ENCODE data around the gene FBP1. TPM values are rescaled to one million over a fixed set of nuclear protein-coding genes. Genes with fewer than 3 reads are reported as not detected.

The FBP1 gene
- total and polyA plus RNA-seq, 2 donors (not counting 1 experiment from before 2014, with no cell fraction given) = not detected

DNA sequence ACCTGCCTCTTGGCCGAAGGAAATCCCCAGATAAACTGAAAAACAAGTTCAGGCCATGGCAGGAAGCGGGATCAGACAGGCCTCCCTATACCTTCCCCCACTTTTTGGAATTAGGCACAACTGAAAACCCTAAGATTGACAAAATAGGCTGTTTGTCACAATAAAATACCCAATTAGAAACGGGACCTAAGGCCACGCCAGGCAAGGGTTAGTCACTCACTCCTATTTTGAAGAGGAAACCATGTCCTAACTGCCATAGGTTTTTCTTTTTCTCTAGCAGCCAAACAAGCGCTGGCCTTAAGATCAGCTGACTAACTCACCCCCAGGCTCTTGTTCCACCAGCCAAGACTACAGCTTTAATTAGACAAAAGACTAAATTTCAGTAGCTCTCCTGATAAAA, 57.6 kb downstream of the FBP1 start:
- Histone ChIP-seq H3K4me2 (ENCODE audit: extremely low read depth, insufficient read depth, low read length) (no peak overlapping the region), H4K20me1 (ENCODE audit: control insufficient read depth, extremely low read depth, insufficient read depth, low read length) (no peaks in the 10 kb centered on the region), H3K9ac (ENCODE audit: insufficient read depth, low read length) (no peak overlapping the region), H3K27ac (ENCODE audit: insufficient read depth, low read length) (no peak overlapping the region), H3K4me1 (ENCODE audit: control insufficient read depth, extremely low read depth, insufficient read depth, low read length) (no peaks in the 10 kb centered on the region), H3K36me3 (ENCODE audit: control insufficient read depth, insufficient read depth, low read length) (no peaks in the 10 kb centered on the region), H3K9me3 (ENCODE audit: control insufficient read depth, insufficient read depth, low read depth, low read length) (no peaks in the 10 kb centered on the region), H3K4me3 (replicated peaks in 1 of 4; ENCODE audit: control extremely low read depth in 1 of 4, insufficient read depth in 1 of 4, low read depth in 3 of 4, low read length in 4 of 4) (no peak overlapping the region), H3K79me2 (ENCODE audit: control insufficient read depth, insufficient read depth, low read length) (no peaks in the 10 kb centered on the region), H2AFZ (ENCODE audit: low read length) (no peak overlapping the region), H3K27me3 (ENCODE audit: control insufficient read depth, insufficient read depth, low read length) (no peaks in the 10 kb centered on the region)
- no peak for TF ChIP-seq CTCF (conservative IDR thresholded peaks at IDR 0.05 in 1 of 2, IDR thresholded peaks at IDR 0.05 in 1 of 2; ENCODE audit: low read depth in 1 of 2, low read length in 2 of 2)
- TF ChIP-seq EZH2 (IDR thresholded peaks at IDR 0.05; ENCODE audit: low read length, missing control alignments) = no peak
- DNase-seq (ENCODE audit: low read depth in 2 of 2) = no peak

- Histone ChIP-seq H2AFZ (ENCODE audit: low read length) (no peak overlapping the region), H3K27me3 (ENCODE audit: control insufficient read depth, insufficient read depth, low read length) (no peaks in the 10 kb centered on the region), H3K4me1 (ENCODE audit: control insufficient read depth, extremely low read depth, insufficient read depth, low read length) (no peaks in the 10 kb centered on the region), H3K4me2 (ENCODE audit: extremely low read depth, insufficient read depth, low read length) (no peak overlapping the region), H3K4me3 (replicated peaks in 1 of 4; ENCODE audit: control extremely low read depth in 1 of 4, insufficient read depth in 1 of 4, low read depth in 3 of 4, low read length in 4 of 4) (no peak overlapping the region), H3K9ac (ENCODE audit: insufficient read depth, low read length) (no peak overlapping the region), H4K20me1 (ENCODE audit: control insufficient read depth, extremely low read depth, insufficient read depth, low read length) (no peaks in the 10 kb centered on the region), H3K27ac (ENCODE audit: insufficient read depth, low read length) (no peak overlapping the region), H3K79me2 (ENCODE audit: control insufficient read depth, insufficient read depth, low read length) (no peaks in the 10 kb centered on the region), H3K9me3 (ENCODE audit: control insufficient read depth, insufficient read depth, low read depth, low read length) (no peaks in the 10 kb centered on the region), H3K36me3 (ENCODE audit: control insufficient read depth, insufficient read depth, low read length) (no peaks in the 10 kb centered on the region)
- DNase-seq (ENCODE audit: low read depth in 2 of 2) = no peak
- TF ChIP-seq EZH2 (IDR thresholded peaks at IDR 0.05; ENCODE audit: low read length, missing control alignments) = no peak
- TF ChIP-seq CTCF (conservative IDR thresholded peaks at IDR 0.05 in 1 of 2, IDR thresholded peaks at IDR 0.05 in 1 of 2; ENCODE audit: low read depth in 1 of 2, low read length in 2 of 2) = no peak
Measured at GRCh38 chr9:94577571-94577970, 61.7 kb downstream of the FBP1 start.

DNA sequence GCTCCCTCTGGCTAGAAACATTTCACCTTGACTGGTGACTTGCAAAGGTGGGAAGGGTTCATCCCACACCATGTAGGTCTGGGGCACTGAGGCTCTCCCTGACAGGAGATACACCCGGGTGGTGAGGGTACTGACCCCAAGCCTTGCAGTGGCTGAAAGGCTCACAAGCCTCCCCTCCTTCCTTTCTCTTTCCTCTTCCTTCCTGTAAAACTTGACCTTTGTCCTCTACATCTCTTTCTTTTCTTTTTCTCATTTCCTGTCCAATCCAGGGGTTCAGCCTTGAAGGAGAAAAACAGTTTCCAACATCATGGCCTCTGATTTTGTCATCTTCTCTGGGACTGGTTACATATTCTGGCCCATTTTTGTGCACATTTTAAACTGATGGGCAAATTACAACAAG, 62.3 kb downstream of the FBP1 start:
- no peaks in the 10 kb centered on the region for H3K27me3 ChIP-seq (ENCODE audit: control insufficient read depth, insufficient read depth, low read length)

More for the DNA sequence above, 62.3 kb downstream of the FBP1 start:
- Histone ChIP-seq H3K9me3 (ENCODE audit: control insufficient read depth, insufficient read depth, low read depth, low read length) (no peaks in the 10 kb centered on the region), H3K27ac (ENCODE audit: insufficient read depth, low read length) (no peak overlapping the region), H3K4me1 (ENCODE audit: control insufficient read depth, extremely low read depth, insufficient read depth, low read length) (no peaks in the 10 kb centered on the region), H3K79me2 (ENCODE audit: control insufficient read depth, insufficient read depth, low read length) (no peaks in the 10 kb centered on the region), H2AFZ (ENCODE audit: low read length) (no peak overlapping the region), H3K9ac (ENCODE audit: insufficient read depth, low read length) (no peak overlapping the region), H3K4me3 (replicated peaks in 1 of 4; ENCODE audit: control extremely low read depth in 1 of 4, insufficient read depth in 1 of 4, low read depth in 3 of 4, low read length in 4 of 4) (no peak overlapping the region), H3K36me3 (ENCODE audit: control insufficient read depth, insufficient read depth, low read length) (no peaks in the 10 kb centered on the region), H4K20me1 (ENCODE audit: control insufficient read depth, extremely low read depth, insufficient read depth, low read length) (no peaks in the 10 kb centered on the region), H3K4me2 (ENCODE audit: extremely low read depth, insufficient read depth, low read length) (no peak overlapping the region)
- no peak for DNase-seq (ENCODE audit: low read depth in 2 of 2)
- TF ChIP-seq EZH2 (IDR thresholded peaks at IDR 0.05; ENCODE audit: low read length, missing control alignments) = no peak
- no peak for TF ChIP-seq CTCF (conservative IDR thresholded peaks at IDR 0.05 in 1 of 2, IDR thresholded peaks at IDR 0.05 in 1 of 2; ENCODE audit: low read depth in 1 of 2, low read length in 2 of 2)
